Measurements from ENCODE around the gene ETV5.
A peak's percentile ranks its signal among the peaks of the same experiment; 100 is the strongest.

Gene ETV5

GRCh38 chr3:186108941-186109865 lies at the start of gene ETV5:
Gene ETV5, minus strand, starts transcription at chr3:186109089. Its CDS starts 3,221 bp downstream, at chr3:186105868.
- DNase-seq (ENCODE audit: low read depth) = peak; percentile 83

- no peak for DNase-seq (ENCODE audit: low read depth)
Observed at GRCh38 chr3:186154641-186155040, 45.8 kb upstream of the ETV5 start.

DNA sequence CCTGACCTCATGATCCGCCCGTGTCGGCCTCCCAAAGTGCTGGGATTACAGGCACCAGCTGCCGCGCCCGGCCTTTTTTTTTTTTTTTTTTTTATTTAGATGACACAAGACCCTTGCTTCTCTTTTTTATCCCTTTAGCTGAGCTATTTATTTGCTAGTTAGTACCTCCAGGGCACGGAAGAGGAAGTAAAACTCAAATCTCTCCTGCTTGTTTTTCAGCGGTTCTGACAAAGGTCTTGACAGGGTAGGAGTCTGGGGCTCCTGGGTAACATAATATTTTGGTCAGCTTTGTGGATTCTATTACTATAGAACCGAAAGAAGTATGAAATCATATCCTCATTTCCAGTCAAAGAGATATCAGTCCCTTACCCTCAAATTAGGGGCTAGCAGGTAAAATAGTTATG lies 44.0 kb upstream of the ETV5 start:
- no peak for DNase-seq (ENCODE audit: low read depth)

DNA sequence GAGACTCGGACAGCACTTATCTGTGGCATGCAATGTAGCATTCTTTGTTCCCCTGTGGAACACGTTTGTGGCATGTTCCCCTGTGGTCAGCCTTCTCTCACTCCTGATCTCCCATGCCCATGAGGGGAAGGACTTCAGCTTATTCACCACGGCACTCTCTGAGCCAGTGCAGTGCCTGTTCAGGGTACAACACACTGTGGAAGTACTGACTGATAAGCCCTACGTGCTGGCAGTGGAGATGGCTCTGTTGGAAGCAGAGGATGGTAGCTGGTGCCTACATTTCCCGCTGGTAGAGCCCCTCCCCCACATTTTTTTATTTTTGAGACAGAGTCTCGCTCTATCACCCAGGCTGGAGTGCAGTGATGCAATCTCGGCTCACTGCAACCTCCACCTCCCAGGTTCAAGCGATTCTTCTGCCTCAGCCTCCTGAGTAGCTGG lies 43.5 kb upstream of the ETV5 start:
- DNase-seq (ENCODE audit: low read depth) = no peak

DNA sequence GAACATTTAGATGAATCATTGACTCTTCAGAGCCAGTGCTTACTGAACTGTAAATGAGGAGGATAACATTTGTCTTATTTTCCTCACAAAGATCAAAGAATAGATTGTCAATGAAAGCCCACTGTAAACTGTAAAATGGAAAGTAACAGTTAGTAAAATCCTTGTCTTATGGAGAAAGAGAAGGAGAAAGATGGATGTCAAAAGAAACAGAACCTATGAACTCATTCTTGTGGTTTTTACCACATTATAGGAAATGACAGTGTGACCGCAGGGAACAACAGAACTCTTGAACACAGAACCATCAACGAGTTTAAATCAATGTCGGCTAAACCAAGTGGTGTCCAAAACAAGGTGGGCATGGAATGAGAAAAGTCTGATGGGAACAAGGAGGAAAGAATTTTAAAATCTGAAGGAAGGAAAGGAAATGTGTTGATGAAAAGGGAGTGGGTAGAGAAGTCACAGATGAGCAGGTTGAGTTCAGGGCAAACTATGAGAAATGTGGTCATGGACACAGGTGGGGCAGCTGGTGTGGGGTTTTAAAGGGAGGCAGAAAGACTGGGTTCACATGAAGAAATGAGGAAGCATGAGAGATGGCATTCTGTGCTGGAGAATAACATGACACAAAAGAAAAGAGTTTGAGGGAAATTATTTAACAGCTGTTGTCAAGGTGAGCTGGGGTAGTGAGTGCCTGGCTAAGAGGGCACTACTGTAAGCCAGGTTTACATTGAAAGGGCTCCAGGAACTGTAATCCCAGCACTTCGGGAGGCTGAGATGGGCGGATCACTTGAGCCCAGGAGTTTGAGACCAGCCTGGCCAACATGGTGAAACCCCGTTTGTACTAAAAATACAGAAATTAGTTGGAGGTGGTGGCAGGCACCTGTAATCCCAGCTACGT lies 42.4 kb upstream of the ETV5 start:
- DNase-seq (ENCODE audit: low read depth) = no peak

- DNase-seq (ENCODE audit: low read depth) = no peak
Observed at GRCh38 chr3:186150041-186150830, 41.3 kb upstream of the ETV5 start.

DNA sequence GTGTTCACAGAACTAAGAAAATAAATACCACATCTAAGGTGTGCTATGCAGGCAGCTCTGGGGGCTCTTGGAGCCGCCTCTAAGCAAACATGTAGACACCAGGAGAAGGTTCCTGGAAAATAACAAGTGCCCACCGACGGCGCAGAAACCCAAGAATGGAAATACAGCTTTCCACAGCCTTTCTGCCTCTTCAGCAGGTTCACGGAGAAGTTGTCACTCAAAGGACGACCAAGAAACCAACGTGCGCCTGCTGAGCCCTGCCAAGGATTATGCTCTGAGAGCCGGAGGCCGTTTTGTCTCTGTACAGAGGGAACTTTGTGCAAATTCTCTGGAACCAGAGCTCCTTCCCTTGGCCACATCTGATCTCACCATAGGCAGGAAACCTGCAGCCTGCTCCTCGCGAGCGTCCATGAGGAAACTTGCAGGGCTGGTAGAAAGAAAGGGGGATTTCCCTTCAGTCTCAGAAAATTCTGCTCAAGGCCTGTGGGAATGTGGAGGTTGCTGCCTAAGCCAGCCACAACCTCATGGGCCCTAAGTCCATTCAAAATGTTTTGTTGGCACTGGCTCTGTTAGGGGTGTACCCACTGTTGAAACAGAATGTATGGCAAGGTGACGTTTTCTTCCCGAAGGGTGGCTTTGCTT lies 40.6 kb upstream of the ETV5 start:
- DNase-seq (ENCODE audit: low read depth) = no peak

DNA sequence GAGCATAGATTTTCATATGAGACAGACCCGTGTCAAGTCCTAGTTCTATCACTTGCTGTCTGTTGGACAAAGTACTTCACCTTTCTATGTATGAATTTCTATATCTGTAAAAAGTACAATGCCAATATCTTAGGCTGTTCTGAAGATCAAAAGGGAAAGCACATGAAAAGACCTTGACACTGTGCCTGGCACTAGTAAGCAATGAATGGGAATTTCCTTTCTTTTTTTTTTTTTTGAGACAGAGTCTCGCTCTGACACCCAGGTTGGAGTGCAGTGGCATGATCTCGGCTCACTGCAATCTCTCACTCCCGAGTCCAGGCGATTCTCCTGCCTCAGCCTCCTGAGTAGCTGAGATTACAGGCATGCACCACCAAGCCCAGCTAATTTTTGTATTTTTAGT lies 35.4 kb upstream of the ETV5 start:
- DNase-seq (ENCODE audit: low read depth) = no peak

GRCh38 chr3:186143250-186143649 lies 34.4 kb upstream of the ETV5 start:
- no peak for DNase-seq (ENCODE audit: low read depth)

GRCh38 chr3:186142393-186142932 lies 33.6 kb upstream of the ETV5 start:
- no peak for DNase-seq (ENCODE audit: low read depth)

DNA sequence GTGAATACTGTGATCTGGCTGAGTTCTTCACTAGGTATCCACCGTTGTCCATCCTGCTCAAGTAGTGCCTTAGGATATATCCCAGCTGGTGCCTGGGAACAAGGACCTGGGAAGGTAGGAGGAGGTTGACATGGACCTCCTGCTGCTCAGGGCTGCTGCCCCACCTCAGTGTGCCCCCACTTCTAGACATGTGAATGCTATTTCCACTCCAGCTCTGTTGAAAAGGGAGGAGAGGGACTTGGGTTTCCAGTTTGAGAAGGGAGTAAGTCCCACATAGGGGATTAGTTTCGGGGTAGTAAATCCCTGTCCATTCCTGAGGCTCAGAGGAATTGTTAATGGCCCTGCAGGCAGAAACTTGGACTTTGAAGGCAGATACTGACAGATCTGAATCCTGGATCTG lies 32.9 kb upstream of the ETV5 start:
- no peak for DNase-seq (ENCODE audit: low read depth)

DNA sequence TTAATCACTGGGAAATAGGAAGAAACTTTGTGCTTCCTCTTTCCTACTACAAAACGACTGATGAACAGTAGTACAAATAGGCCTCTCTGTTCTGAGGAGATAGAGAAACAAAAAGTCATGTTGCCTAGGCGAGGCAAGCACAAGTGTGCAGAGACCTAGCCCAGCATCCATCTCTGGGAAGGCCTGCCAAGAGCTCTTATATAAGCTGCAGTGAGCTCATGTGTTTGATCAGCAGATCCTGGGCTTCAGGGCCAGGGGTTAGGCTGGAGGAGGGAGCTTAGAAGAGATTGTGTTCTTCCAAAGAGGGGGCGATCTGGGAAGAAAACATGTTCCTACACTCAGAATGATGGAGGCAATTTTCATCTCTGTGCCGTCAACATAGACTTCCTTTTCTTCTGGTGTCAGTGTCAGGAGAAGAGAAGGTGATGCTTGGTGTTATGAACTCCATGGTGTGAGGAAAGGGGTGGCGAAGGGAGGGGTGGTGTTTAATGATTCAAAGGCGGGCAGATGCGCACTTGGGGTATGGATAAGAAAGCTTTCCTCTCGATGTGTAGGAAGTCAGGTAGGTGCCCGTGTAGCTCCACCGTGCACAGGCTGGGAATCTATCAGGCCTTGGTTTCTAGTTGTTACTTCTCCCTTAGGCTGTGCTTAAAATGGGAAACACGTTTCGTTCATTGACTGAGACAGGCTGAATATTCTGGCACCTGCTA lies 29.5 kb upstream of the ETV5 start:
- DNase-seq (ENCODE audit: low read depth) = no peak

DNA sequence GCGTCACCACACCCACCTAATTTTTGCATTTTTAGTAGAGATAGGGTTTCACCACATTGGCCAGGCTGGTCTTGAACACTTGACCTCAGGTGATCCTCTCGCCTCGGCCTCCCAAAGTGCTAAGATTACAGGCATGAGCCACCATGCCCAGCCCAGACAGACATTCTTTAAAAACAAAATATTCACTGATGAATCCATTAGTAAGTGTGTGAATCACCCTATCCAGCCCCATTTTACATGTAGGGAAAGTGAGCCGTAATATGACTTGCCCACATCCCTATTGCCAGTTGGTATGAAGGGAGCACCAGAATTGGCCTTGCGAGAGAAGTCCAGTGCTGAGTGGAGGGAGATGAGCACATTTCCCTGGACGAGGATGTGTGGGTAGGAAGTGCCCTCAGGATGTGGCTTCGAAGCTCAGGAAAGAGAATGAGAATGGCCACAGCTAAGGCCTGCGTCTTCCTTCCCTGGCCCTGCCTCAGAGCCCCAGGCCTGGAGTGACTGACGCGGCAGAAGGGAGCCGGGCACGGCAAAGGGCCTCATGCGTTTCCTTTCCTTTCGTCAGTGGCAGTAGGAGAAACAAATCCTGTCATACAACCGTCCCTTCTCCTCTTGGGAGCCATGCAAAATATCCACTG lies 28.3 kb upstream of the ETV5 start:
- DNase-seq (ENCODE audit: low read depth) = no peak

- DNase-seq (ENCODE audit: low read depth) = no peak
Observed at GRCh38 chr3:186133980-186134379, 25.1 kb upstream of the ETV5 start.

DNA sequence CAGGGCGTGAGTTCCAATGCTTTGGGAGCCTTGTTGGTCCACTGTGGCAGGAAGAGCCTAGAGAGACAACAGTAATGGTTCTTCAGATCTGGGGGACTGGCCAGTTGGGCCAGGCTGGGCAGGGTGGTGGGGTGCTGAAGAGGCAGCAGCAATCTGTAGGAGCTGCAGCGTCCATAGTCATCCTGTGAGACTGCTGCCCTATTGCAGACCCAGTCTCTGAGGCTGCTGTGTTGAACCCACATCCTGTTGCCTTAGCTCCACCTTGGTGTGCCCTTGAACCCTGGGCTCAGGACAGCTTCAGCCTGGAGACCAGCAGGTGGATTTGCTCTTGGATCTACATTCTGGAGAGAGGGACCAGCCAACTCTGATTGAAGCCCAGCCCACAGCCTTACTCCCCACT lies 23.6 kb upstream of the ETV5 start:
- DNase-seq (ENCODE audit: low read depth) = no peak

- DNase-seq (ENCODE audit: low read depth) = no peak
Observed at GRCh38 chr3:186129206-186129605, 20.3 kb upstream of the ETV5 start.

GRCh38 chr3:186128158-186128557 lies 19.3 kb upstream of the ETV5 start:
- no peak for DNase-seq (ENCODE audit: low read depth)

DNA sequence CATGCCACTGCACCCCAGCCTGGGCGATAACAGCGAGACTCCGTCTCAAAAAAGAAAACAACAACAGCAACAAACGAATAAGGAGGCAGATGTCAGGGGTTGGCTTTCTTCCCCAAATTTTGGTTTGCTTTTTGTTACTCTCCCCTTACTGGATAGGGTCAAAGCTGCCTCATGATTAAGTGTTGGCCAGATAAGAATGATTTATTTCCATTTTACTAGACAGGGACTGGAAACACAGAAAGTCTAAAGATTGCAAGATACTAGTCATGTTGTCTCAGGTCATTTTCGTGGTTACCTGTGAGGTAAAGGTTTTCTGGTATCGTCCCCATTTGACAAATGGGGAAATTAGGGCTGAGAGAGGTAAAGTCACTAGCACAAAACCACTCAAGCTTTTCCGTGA lies 18.6 kb upstream of the ETV5 start:
- DNase-seq (ENCODE audit: low read depth) = no peak

GRCh38 chr3:186125118-186125517 lies 16.2 kb upstream of the ETV5 start:
- DNase-seq (ENCODE audit: low read depth) = no peak

- no peak for DNase-seq (ENCODE audit: low read depth)
Observed at GRCh38 chr3:186124592-186124991, 15.7 kb upstream of the ETV5 start.
